GM03348 (cell line): Measurements from ENCODE around the gene CYS1.
"Not testable (repeated sequence)": the region's sequence is repeated elsewhere in the genome, so short reads cannot be mapped to it uniquely, and the experiment has no call there.

Experiments
- DNase-seq: peaks from one replicate; pipeline ENCODE4 v3.0.0; 2012; ENCODE audit warnings: low spot score

The CYS1 gene, protein sequence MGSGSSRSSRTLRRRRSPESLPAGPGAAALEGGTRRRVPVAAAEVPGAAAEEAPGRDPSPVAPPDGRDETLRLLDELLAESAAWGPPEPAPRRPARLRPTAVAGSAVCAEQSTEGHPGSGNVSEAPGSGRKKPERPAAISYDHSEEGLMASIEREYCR

DNA sequence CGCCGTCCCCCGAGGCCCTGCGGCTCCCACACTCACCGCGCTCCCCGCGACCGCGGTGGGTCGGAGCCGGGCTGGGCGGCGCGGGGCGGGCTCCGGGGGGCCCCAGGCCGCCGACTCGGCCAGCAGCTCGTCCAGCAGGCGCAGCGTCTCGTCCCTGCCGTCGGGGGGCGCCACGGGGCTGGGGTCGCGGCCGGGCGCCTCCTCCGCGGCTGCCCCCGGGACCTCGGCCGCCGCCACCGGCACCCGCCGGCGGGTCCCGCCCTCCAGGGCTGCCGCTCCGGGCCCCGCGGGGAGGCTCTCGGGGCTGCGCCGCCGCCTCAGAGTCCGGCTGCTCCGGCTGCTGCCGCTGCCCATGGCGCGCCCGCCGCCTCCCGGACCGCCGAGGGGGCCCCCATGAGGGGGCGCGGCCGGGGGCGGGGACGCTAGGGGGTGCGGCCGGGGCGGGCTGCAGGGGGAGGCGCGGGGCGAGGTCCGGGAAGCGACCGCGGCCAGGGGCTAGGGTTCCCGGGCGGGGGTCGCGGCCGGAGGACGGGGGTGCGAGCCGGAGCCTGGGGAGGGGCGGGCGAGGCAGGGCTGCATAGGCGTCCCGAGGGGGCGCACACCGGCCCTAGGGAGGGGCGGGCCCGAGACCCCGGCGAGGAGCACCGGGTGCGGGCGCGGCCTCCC is at the start of gene CYS1:
CYS1 (minus strand) TSS at position 542 of the 666 bp plus-strand sequence; CDS start at position 354, 188 bp downstream.
- peak; percentile 83 for DNase-seq

DNA sequence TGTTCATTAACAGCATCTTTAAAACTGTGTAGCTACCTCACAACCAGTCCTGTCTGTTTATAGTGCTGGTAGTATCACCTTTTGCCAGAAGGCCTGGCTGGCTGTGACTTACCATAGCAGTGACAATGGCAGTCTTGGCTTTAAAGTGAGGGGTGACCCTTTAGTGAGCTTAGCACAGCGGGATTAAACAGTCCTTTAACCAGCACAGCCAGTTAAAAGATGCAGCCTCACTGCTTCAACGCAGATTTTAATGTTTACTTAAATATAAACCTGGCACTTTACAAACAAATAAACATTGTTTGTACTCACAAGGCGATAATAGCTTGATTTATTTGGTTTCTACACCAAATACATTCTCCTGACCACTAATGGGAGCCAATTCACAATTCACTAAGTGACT is 49.3 kb upstream of the CYS1 start:
- DNase-seq = no peak

DNA sequence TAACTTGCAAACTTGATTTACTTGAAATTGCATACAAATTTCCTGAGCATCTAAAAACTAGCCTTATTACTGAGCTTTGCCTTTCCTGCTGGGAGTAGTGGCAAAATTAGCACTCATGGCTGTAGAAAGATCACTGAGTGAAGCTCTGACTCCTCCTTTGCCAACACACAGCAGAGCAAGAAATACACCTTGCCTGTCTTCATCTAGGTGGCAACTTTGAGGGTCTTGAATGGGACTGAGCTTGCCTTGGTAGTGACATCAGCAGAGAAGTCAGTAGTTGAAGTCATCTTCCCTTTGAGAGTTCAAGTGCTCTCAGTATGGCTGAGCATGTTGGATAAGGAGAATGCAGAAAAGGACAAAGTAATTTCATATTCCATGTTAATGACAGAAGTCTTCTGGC is 48.2 kb upstream of the CYS1 start:
- DNase-seq = no peak

DNA sequence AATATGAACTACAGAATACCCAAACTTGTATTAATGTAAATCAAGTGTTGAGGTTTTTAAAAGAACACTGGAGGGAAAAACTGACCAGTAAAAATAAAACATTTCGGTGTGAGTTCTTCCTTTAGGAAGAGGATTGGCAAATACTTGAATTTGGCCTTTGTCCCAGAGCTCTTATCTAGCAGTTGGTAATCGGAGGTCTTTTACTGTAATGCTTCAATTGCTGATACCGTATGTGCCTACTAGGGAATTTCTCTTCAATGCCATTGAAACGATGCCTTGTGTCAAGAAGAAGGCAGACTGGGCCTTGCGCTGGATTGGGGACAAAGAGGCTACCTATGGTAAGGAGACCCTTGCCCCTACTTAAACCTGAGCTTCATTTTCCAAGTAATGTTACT is 46.4 kb upstream of the CYS1 start:
- DNase-seq = no peak

DNA sequence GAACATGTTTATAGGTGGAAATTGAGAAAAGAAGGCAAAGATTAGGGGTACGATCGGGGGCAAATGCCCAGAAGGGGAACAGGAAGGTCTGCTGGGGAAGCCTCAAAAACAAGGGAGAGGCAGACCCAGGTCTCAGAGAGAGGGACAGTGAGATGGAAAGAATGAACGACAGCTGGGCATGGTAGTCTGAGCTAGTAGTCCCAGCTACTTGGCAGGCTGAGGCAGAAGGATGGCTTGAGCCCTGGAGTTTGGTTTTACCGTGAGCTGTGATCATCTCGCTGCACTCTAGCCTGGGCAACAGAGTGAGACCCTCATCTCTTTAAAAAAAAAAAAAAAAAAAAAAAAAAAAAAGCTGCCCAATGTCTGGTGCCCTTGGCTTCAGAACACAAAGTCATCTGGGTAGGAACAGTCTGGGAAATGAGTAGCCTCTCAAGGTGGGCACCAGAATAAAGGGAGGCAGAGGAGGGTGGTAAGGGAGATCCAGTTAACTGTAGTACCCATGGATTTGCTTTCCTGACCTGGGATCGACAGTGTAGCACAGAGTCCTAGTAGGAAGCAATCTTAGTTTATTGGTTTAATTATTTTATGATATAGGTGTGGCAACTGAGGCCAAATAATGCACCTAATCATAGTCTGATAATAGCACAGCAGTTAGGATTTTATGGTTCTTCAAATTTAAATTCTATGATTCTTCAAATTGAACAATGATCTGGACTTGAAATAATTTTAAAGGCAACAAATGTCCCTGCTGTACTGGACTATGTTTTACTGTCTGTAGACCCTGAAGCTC is 45.8 kb upstream of the CYS1 start:
- DNase-seq = no peak

DNA sequence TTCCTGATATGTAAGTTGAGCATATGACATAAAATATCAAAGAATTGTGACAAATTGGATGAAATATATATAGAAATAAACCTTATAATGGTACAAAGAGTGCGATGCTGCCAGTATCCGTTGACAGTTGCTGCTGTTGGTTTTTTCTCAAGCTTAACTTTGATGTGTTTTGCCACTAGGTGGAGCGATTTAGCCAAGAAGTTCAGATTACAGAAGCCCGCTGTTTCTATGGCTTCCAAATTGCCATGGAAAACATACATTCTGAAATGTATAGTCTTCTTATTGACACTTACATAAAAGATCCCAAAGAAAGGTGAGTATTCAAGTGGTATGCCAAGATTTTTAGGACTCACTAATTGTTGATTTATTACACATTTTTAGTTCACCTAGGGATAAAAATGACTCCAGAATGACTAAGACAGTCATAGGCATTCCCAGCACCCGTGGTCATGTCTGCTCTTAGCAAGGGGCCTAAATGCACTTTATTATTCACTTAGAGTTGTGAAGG is 44.4 kb upstream of the CYS1 start:
- DNase-seq = peak; percentile 55

DNA sequence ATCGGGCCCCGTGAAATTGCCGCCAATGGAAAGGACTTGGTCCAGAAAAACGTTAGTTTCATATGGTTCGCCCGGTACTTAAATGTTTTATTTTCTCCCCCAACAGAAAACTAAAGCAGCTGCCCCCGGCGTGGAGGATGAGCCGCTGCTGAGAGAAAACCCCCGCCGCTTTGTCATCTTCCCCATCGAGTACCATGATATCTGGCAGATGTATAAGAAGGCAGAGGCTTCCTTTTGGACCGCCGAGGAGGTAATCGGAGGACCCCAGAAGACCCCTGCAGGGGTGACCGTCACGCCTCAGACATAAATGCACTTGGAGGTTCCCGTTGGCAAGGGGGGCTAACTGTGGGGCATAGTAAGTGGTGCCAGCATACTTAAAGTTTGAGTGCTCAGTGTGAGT is 43.1 kb upstream of the CYS1 start:
- no peak for DNase-seq

DNA sequence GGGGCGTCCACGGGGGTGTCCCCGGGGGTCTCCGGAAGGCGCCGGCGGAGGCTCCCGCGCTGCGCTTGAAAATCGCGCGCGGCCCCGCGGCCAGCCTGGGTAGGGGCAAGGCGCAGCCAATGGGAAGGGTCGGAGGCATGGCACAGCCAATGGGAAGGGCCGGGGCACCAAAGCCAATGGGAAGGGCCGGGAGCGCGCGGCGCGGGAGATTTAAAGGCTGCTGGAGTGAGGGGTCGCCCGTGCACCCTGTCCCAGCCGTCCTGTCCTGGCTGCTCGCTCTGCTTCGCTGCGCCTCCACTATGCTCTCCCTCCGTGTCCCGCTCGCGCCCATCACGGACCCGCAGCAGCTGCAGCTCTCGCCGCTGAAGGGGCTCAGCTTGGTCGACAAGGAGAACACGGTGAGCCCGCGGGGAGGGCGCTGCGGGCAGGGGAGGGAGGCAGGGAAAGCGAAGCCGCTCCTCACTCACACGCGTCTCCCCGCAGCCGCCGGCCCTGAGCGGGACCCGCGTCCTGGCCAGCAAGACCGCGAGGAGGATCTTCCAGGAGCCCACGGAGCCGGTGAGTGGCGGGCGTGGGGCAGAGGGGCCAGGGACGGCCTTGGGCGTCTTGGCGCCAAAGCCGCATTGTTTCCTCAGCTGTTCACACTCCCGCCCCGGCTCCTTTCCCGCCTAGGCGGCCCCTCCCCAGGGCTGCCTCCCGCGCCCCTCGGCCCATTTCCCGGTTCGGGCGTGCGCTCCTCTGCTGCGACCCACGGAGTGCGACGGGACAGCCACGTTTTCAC is 42.5 kb upstream of the CYS1 start, which contains the start of gene RRM2:
RRM2 (plus strand) TSS at position 240 of the 781 bp plus-strand sequence; CDS start at position 300, 60 bp downstream.
- peak; percentile 100 for DNase-seq

DNA sequence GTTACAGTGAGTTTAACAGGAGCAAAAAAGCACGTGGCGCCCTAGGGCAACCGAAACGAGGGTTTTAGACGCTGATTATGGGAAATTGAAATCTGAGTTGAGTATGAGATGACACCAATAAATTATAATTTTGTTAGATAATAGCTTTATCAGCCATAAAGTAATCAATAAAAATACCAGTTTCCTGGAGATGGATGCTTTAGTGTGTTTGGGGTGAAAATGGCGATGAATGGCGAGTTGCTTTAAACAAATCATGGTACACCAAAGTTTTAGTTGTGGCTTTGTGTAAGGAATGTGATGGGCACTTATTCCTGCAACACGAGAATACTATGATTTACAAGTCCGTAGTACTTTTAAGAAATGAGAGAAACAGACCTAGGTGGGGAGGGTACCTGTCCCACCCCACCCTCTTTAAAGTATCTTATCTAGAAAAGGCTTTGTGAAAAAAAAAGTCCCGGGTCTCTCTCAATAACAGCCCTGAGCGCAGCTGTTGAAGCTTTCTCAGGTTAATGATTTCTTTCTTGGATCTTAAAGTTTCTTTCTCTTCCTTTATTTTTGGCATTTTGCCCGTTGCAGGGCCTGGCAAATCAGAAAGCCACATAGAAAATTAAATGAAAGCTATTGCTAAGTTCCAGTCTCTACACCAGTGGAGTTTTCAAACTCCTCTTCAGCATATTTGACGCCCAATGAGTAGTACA is 40.8 kb upstream of the CYS1 start:
- no peak for DNase-seq

DNA sequence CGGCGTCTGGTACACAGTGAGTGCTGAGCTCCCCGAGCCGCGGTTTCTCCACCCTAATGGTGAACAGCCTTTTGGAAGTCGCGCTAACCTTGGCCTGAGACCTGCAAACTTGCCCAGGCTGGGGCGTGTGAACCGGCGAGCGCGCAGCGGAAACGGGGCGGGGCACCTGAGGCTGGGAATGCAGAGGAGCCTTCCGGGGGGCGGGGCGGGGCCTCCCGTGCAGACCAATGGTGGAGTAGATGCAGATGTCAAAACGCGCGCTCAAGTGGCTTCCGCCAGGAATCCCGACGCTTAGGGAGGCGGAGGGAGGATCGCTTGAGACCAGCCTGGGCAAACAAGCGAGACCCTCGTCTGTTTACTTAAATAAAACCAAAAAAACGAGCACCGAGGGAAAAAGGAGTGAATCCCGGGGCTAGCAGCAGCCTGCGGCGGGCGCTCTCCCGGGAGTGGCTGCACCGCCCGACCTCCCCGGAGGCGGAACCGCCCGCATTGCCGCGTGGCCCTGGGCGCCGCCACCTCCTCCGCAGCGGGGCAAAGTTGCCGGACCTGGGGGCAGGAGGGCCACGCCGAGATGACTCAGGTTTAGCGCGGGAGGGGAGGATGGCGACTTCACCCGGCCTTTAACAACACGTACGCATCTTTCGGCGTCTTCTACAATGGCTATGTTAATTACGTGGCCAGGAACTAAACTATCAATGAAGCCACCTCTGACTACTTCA is 40.1 kb upstream of the CYS1 start:
- DNase-seq = peak; percentile 97

DNA sequence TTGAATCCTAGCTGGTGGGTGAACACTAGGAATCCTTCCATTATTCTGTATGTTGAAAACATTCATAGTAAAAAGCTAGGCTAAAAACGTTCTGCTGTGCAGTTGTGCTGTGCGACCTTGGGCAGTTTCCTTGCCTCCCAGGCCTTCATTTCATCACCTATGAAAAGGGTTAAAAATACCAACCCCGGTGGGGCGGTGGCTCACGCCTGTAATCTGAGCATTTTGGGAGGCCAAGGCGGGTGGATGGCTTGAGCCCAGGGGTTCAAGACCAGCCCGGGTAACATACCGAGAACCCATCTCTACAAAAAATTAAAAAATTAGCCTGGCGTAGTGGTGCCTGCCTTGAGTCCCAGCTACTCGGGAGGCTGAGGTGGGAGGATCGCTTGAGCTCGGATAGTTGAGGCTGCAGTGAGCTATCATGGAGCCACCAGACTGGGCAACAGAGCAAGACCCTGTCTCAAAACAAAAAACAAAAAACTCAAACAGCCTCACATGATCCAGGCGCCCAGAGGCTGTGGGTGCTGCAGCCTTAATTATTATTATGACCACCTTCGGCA is 39.5 kb upstream of the CYS1 start:
- DNase-seq = no peak

DNA sequence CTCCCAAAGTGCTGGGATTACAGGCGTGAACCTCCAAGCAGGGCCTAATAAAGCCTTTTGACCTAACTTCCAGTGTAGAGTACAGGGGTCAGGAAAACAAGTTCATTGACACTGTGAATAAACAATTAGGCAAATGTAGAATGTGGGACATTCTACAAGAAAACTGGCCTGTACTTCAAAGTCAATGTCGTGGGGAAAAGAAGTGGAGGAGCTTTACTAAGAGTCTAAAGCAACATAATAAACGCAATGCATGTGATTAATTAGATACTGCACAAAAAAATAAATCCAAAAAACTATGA is 38.8 kb upstream of the CYS1 start:
- no peak for DNase-seq

DNA sequence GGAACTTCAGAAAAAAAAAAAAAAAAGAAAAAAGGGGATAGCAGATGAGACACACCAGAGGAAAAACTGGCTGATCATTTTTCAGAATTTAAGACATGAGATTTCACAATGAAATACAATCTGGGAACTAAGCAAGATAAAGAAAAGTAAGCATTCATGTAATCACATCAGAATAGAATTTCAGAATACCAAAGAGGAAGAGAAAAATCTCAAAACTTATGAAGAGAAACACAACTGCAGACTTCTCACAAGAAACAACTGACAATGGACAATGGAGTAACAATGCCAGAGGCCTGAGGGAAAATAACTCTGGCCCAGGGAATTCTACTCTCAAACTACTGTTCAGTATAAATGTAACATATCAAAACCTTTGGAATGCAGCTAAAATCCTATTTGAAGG is 29.1 kb upstream of the CYS1 start:
- DNase-seq = no peak

DNA sequence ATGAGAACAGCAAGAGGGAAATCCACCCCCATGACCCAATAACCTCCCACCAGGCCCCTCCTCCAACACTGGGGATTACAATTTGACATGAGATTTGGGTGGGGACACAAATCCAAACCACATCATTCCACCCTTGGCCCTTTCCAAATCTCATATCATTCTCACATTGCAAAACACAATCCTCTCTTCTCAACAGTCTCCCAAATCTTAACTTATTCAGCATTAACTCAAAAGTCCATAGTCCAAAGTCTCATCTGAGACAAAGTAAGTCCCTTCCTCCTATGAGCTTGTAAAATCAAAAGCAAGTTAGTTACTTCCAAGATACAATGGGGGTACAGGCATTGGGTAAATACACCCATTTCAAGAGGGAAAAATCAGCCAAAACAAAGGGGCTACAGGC is 24.7 kb upstream of the CYS1 start:
- DNase-seq = not testable (repeated sequence)

DNA sequence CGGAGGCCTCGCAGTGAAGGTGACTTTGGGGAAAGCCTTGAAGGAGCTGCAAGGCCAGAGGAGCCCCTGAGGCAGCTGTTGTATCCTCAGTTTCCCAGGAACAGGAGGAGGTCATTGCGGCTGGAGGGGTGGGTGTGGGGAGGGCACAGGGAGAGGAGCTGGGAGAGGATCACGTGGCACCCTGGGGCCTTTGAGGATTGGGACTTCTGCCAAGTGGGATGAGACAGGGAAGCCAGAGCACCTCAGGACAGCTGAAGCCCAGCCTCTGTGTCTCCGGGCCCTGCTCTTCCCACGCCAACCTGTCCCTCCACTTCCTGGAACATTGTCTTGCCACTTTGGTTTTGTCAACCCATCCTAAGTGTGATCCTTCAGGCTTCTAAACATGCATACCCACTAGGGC is 23.0 kb upstream of the CYS1 start:
- DNase-seq = no peak

DNA sequence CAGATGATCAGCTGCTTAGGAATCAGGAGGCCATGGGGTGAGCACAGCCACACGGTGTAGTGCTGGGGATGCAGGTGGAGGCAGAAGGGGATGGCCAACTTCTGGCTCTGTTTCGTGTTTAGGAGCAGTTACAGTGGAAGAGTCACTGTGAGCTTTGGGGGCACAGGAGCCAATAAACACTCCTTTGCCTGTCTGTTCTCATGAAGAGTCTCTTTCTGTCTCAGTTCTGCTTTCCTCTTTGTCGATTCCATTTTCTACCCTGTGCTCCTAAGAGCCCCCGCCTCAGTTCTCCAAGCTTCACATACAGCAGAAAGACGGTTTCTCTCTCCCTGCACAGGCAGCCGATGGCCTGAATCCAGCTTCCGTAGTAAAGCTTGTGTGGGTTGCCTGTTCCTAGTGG is 21.3 kb upstream of the CYS1 start:
- DNase-seq = no peak

DNA sequence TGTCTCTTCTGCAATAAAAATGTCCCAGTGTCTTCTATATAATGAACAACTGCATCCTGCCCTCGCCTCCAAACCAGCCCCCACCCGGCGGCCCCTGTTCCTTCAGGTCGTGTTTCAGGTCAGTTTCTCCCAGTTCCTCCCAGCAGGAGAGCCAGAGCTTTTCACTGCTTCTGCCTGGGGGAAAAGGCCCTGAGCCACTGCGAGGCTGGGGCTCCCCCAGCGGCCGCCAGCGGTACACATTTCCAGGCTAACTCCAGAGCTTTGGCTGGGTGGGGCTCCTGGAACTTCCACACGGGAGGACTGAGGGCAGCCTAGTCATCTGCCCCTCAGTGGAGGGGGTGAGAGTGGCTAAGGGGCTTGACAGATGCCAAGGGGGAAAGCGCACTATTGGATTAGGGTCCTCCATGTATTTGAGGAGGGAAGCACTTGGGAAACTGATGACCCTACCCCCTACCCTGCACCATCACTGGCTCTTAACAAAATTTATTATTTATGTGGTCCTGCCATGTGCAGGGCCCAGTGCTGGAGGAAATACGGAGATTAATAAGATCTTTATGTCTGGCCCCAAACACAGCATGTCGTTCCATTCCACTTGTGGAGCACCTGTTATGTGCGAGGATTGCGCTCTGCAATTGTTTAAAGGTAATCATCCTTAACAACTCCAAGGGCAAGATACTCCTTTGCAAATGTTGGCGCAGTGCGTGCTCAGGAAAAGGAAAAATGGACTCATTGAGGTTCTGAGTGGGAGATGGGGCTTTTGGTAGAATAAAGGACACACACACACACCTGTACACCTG is 17.3 kb upstream of the CYS1 start:
- peak; percentile 95 for DNase-seq

DNA sequence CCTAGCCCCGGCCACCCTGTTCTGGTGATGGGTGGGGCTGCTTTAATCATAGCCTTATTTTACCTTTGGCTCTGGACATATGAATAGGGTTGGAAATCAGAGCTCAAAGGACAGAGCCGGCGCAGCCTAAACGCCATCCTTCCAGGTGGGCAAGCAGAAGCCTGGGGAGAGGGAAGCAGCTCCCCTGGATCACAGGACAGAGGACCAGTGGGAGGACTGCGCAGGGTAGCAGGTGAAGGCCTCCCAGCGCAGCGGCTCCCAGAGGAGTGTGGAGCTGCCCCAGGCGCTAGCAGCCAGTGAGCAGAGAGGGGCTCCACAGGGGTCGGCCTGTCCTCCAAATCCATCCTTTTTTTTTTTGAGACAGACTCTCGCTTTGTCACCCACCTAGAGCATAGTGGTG is 16.4 kb upstream of the CYS1 start:
- DNase-seq = no peak

DNA sequence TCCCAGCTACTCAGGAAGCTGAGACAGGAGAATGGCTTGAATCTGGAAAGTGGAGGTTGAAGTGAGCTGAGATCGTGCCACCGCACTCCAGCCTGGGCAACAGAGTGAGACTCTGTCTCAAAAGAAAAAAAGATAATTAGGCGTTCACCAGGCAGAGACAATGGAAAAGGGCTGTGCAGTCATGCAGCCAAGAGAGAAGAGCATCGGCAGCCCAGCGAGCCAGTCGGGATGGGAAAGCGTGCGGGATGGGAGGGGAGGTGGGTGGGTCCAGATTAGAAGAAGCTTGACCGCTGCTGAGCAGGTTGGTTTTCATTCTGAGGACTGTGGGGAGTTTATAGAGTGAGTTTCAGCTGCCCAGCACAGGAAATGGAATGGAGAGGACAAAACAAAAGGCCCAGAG is 15.0 kb upstream of the CYS1 start:
- no peak for DNase-seq

DNA sequence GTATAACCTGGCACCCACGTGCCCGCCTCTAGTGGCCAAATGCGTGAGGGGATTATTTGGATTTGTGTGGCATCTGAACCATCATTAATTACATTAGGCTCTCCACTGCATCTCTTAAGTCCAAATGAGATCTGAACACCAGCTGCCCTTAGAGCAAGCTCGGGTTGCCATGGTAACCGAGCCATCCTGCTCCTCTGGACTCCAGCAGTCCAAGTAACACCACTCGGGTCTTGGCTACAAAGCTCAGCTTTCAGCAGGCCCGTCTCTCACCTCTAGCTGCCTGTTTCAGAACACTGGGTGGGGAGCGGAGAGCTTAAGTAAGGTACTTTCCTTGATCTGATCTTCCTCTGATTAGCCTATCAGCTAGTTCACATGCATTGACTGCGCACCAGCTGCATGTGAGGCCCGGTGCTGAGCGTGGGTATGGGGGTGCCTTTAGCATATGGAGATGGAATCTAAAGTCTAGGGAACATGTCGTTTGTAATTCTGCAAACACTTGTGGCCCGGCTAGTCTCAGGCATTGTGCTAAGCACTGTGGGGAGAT is 14.1 kb upstream of the CYS1 start:
- DNase-seq = no peak
